GM18873 (cell line): ENCODE measurements around the gene CAPG.
"Not testable (repeated sequence)": the region's sequence is repeated elsewhere in the genome, so short reads cannot be mapped to it uniquely, and the experiment has no call there.

Experiments used
- ATAC-seq: cut with Tn5 transposase; IDR thresholded peaks from one replicate; pipeline ENCODE4 v1.9.1; 2021; ENCODE audit warnings: mild to moderate bottlenecking, moderate library complexity, moderate number of reproducible peaks; ENCODE audit not compliant: unreplicated experiment, low FRiP score

The CAPG gene, protein sequence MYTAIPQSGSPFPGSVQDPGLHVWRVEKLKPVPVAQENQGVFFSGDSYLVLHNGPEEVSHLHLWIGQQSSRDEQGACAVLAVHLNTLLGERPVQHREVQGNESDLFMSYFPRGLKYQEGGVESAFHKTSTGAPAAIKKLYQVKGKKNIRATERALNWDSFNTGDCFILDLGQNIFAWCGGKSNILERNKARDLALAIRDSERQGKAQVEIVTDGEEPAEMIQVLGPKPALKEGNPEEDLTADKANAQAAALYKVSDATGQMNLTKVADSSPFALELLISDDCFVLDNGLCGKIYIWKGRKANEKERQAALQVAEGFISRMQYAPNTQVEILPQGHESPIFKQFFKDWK

DNA sequence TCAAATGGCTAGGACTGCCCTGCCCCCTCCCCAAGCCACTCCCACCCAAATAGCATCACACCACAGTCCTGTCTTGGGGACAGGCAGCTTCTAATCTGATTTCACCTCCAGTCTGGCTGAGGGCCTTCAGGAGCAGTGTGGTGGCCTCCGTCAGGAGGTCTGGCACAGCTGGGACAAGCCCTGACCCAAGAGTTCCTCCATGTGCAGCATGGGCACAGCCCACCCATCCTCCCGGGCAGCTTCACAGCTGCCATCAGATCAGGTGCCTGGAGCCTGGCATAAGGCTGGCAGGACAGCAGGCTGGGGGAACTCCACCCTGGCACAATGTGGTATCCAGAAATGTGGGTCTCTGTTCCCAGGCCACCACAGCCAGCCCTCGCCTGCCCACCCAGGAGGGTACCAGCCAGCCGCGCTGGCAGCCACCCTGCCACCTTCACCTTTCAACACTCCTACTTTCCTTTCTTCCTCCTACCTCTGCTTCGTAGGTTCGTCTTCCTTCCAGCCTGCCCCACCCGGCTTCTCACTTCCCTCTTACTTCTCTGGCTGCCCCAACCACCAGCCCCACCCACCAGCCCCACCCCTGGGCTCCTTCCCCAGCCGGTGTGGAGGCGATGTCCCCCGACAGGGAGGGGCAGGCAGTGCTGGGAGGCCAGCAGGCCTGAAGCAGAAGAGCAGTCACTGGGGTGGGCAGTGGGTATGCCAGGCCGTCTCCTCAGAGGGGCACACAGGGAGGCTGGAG is at the start of gene CAPG:
CAPG (minus strand) TSS at position 522 of the 739 bp plus-strand sequence. CDS start 8,221 bp downstream, outside the sequence.
- no peak for ATAC-seq

DNA sequence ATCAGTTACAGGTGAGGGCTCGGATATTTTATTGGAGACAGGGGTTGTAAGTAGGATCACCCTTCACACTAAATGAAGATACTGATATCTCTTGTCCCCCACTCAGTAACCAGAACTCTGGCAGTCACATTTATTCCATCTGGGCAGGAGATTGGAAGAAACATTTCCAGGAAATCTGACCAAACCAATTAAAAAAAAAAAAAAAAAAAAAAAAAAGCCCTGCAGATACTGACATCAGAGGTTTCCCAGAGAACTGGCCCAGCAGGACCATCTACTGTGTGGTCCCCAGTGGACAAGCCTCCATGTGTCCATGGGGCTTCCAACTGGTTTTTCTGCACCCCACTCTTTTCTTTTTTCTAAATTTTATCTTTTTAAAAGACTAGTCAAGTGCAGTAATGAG is 49.6 kb upstream of the CAPG start:
- no peak for ATAC-seq

DNA sequence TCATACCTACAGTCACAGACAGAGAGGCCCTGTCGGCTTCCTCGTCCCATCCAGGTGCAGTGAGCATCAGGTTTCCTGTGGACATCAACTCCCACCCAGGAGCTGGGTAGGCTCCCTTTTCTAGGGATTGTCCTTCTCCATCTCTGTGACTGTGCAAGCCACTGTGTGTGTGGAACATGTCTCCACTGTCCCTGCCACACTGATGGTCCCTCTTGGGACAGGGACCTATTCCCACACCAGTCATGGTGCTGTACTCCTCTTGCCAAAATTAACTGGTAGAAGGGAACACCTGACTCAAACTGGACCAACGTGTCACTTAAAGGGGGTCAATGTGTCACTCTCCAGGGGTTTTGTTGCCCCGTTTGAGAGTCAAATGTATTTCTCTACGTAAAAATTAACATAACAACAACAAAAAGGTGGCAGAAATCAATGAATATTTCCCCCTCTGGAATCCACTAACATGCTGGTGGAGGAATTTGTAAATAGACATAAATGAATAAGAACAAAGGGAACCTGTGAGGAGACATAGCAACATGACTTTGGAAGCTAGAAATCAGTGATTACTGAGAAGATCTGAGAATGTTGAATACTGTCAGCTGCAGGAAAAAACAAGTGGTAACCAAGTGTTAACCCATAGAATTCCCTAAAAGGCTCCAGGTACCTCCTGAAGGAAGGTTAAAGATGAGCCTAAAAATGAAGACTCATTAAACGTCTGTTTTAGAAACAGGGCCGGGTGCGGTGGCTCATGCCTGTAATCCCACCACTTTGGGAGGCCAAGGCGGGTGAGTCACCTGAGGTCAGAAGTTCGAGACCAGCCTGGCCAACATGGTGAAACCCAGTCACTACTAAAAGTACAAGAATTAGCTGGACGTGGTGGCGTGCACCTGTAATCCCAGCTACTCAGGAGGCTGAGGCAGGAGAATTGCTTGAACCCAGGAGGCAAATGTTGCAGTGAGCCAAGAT is 48.7 kb upstream of the CAPG start:
- no peak for ATAC-seq

DNA sequence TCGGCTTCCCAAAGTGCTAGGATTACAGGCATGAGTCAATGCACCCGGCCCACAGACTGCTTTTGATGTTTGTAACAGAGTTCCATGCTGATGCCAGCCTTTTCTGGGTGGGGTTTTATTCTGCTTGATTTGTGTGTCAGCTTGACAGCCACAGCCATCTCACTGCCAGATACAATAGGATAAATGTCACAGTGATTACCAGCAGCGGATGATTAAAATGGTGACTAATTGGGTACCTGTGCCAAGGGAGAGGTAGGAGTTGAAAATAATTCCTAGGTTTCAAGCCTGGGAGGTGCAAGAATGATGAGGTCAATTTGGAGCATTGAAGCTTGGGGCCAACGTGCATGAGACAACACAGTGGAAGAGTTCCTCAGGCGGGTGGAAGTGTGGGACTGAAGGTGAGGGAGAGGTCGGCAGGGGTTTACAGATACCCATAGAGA is 47.7 kb upstream of the CAPG start:
- no peak for ATAC-seq

DNA sequence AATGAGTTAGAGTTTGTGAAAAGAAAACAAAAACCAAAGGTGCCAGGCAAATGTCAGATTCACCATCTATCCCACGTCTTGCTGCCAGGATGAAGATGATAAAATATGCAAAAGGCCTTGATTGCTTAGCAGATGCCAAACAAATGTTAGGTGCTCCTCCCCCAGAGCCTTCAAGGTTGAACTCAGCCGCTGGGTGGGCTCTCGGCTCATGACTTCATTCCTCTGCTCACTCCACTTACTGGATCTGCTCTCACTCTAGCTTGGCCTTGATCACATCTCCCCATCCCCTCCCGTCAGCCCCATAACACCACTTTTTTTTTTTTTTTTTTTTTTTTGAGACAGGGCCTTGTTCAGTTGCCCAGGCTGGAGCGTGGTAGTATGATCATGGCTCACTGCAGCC is 46.9 kb upstream of the CAPG start:
- ATAC-seq: no peak

DNA sequence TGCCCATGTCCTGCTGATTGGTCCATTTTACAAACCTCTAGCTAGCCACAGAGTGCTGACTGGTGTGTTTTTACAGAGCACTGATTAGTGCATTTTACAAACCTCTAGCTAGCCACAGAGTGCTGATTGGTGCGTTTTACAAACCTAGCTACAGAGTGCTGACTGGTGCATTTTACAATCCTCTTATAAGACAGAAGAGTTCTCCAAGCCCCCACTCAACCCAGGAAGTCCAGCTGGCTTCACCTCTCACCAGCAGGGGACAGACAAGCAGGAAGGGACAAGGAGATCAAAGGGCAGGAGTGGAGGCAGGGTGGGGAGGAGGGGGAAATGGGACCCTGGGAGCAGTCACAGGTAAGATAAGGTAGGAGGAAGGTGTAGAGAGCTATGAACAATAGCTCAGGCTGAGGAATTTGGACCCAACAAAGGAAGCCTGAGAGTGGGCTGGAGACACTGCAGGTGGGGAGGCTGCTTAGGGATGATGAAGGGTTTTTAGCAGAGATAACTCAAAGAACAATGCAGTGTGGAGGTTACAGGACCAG is 45.5 kb upstream of the CAPG start:
- no peak for ATAC-seq

DNA sequence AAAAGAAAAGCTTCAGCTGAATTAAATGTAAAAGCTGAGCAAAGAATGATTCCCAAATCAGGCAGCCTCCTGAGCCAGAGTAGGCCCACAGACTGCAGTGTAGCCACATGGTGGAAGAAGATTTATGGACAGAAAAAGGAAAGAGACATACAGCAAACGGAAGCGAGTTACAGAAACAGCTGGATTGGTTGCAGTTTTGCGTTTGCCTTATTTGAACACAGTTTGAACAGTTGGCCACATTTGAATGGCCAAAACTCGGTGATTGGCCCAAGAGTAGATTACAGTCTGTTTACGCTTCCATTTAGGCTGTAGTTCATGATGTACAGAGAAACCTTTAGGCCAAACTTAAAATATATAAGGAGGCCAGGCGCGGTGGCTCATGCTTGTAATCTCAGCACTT is 43.4 kb upstream of the CAPG start:
- no peak for ATAC-seq

DNA sequence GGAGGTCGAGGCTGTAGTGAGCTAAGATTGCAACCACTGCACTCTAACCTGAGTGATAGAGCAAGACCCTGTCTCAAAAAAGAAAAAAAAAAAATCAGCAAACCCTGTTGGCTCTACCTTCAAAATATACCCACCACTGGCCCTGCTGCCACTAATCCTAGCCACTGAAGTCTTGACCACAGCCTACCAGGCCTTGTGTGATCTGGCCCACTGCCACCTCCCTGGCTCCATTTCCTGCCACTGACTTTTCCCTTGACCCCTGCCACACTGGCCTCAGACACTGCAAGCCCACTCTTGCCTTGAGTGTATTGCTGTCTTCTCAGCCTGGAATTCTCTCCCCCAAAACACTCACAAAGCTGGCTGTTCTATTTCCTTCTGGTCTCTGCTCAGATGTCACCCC is 42.1 kb upstream of the CAPG start:
- no peak for ATAC-seq

DNA sequence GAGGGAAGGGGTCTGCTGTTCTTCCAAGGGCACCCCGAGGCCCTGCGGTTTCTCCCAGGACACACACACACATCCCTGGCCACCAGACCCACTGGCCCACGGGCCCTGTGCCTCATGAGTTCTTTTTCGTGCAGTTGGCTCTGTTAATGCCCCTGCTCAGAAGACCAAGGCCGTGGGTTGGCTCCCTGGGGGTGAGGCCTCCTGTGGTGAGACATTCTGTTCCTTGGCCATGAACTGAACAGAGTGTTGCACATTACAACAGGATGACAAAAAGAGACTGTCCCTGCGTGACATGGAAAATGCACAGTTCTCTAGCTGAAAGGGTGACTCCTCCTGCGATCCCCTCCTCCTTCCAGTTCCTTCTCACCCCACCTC is 39.0 kb upstream of the CAPG start:
- no peak for ATAC-seq

DNA sequence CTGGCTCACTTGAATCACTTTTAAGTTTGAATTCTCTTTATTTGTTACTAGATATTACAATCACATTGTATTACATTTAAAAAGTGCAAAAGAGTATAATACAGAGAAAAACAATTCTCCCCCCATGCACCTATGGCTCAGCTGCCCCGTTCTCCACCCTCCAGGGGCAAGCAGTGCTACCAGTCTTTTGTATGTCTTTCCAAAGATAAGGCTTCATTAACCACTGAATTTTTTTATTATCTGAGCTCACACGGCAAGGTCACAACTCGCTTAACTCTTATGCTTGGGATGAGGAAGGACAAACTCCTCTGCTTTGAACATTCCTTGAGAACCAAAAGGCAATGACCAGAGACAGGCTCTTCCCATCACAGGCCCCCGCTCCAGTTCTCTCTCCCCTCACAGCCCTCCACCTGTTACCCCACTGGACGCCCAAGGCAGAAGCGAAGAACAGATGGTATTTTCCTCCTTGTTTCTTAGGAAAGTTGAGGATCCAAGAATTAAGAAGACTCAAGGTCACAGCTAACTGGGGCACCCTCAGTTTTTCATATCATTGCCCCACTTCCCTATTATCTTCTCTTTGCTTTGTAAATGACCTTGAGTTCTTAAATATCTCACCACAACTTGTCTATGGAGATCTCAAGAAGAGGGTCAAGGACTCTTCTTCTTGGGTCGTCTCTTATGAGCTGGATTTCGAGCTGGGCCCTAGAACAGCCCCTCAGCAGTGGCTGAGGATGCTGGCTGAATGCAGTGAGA is 38.5 kb upstream of the CAPG start:
- ATAC-seq: no peak

DNA sequence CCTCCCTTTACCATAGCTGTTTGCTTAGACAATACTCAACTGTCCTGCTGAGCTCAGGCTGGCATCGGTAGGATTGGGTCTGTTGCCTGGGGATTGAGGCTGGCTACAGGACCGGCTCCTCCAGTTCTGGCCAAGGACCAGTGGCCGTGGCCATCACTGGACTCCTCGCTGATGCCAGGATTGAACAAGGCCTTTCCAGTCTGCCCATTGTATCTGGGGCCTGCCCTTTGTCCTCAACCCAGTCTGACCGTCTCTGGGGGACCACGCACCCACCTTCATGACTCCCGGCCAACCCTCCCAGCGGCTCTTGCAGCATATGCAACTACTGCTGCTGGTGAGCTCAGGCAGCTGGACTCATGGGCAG is 37.0 kb upstream of the CAPG start:
- no peak for ATAC-seq

DNA sequence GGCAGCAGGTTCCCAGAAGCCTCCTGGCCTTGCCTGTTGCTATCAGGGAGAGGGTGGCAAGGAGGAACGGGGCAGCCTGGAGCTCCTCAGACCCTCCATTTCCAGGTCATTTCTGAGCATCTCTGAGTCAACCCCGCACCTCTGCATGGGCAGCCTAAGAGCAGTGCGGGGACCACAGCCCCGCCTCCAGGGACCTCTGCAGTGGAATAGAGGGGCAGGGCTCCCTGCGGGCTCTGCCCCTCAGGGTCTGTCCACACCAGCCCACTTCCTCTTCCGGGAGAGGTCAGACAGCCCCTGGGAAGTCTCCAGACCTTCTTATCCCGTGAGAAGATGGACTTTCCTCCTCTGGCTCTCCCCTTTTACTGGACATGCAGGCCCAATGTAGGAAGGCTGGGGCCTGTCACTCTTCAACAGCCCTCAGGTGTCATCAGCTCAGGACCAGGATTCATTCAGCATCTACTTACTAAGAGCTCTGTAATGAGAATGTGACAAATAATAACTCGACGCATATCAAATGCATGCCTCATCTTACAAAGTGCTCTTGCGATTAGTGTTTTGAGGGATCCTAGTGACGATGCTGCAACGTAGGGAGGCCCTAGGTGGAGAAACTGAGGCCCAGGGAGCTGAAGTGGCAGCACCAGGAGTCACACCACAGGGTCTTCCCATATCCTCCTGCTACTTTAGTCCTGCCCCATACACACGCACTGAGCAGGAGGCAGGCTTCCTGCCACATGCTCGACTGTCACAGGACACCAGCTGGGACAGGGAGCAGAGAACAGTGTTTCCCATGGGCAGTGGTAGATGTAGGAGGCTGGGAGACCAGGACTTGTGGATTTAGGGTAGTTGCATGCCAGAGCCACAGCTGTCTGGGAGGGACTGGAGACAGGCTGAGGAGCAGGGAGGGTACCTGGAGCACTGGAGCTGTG is 36.4 kb upstream of the CAPG start:
- no peak for ATAC-seq

DNA sequence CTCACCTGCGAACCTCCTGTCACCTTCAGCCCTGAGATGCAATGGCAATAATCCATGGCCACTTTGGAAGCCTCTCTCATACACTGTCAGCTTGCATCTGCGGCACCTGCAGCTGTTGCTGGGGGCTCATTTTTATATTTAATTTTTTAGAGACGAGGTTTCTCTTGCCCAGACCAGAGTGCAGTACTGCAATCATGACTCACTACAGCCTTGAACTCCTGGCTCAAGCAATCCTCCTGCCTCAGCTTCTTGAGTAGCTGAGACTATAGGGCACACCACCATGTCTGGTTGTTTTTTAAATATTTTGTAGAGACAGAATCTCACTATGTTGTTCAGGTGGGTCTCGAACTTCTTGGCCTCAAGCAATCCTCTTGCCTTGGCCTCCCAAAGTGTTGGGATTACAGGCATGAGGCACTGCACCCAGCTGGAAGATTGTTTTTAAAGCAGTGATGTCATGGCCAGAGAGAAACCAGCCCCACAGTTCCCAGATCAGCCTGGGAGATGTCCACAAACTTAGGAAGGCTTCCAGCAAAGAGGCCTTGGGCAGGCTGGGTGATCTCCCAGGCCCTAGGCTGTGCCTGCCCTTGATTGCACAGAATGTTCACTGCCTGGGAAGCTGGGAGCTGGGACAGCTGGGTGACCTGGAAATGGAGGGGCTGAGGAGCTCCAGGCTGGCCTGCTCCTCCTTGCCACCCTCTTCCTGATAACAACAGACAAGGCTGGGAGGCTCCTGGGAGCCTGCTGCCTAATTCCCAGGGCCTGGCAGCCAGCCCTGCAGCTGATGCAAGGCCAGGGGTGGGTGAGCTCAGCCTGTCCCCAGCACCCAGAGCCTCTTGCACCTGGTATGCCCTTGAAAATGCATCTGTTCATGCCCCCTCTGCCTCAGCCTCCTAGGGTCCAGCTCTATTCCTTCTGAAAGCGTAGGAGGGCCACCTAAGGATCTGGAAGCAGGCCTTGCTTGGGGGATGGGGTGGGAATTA is 35.4 kb upstream of the CAPG start:
- ATAC-seq: no peak

DNA sequence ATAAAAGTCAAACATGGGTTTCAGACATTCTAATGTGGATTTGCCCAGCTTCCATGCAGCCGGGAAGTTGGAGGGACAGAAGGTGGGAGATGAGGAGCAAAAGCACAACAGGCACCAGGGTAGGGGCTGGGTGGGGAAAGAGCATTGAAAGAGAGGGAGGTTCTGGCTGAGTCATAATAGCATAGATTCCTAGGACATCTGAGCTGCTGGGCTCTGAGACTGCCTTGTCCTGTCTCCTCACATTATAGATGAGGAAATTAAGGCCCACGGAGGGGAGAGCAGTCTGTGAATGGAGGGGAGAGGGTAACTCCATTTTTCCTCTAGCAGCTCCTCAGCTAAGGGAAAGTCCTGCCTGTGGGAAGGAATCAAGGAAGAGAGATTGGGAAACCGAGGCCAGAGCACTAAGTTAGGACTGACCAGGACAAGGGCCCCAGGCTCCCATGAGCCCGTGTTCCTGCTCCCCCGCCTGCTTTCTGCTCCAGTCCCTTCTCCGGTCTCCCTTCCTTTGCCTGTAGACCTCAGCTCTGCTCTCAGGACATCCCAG is 34.5 kb upstream of the CAPG start:
- no peak for ATAC-seq

DNA sequence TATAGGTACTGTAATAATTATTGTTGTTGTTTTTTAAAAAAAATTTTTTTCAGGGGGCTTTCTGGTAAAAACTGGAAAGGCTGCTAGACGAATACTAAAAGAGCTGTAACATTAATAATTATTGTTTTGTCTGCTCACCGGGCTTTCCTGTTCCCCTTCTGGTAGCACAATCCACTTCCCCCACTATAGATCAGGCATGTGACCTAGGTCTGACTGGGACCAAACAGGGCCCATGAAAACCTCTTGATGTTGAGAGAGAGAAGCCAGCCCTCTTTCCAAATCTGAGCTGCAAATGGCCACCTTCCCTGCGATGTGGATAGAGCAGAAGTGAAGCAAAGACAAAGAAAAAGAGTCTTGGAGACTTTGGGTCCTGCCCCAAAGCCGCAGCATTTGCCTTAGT is 31.7 kb upstream of the CAPG start:
- ATAC-seq: no peak

DNA sequence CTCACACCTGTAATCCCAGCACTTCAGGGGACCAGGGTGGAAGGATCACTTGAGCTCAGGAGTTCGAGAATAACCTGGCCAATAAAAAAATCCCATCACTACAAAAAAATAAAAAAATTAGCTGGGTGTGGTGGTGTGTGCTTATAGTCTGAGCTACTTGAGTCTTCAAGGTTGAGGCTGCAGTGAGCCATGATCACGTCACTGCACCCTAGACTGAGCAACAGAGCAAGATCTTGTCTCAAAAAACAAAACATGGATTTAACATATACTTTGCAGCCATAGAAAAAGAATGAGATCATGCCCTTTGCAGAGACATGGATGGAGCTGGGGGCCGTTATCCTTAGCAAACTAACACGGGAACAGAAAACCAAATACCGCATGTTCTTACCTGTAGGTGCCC is 30.6 kb upstream of the CAPG start:
- no peak for ATAC-seq

DNA sequence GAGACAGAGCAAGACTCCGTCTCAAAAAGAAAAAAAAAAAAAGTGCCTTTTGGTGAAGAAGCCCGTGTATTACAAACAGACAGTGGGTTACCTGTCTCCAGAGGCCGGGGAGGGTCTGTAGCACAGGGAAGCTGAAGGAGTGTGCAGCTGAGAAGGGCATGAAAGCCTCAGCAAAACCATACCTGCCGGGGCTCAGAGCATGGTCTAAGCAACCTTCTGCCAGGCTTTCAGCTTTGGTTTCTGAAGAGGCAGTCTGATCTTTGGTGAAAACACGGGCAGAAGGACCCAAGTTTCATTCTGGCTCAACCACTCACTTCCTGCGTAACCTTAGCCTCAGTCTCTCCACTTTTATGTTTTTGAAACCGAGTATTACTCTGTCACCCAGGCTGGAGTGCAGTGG is 29.8 kb upstream of the CAPG start:
- no peak for ATAC-seq

DNA sequence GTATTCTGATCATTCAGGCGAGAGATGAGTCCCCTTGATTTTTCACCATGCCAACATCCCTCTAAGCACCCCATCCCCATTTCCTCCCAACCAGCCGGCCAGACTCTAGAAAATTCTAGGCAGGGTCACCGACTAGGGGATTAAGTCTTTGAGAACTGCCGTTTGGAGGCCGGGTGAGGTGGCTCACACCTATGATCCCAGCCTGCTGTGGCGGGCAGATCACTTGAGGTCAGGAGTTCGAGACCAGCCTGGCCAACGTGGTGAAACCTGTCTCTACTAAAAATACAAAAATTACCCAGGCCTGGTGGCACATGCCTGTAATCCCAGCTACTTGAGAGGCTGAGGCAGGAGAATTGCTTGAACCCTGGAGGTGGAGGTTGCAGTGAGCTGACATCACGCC is 29.4 kb upstream of the CAPG start:
- ATAC-seq: not testable (repeated sequence)
